Measurements from ENCODE around the gene SH3PXD2A. TPM values are rescaled to one million over a fixed set of nuclear protein-coding genes. Genes with fewer than 3 reads are reported as not detected.

Gene SH3PXD2A
- total RNA-seq, 1 experiment from 2014 or later = 6.3 TPM

DNA sequence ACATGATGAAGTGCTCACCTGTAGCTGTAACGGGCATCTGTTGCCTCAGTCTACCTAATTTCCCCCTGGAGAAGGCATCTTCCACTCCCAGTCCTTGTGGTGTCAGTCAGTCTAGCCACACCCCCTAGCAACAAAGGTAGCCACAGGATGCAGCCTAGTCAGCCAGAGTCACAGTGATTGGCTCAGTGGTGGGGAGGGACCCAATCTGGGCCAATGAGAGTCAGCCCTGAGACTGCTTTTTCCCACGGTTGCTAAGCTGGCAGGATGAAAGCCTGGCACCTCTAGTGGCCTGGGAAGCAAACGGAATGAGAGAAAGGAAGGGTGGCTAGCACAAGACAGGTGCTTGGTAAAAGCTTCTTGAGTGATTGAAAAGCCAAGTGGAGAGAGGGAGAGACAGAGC is 118.6 kb downstream of the SH3PXD2A start:
- H3K4me3 ChIP-seq (ENCODE audit: low read depth, low read length) = no peak overlapping the region
- peaks cover 9% of the 10 kb centered on the region for H3K4me1 ChIP-seq
- H3K27me3 Mint-ChIP-seq (ENCODE audit: insufficient read depth, unreplicated experiment) = no peaks in the 10 kb centered on the region
- peaks cover 7% of the 10 kb centered on the region for H3K4me1 Mint-ChIP-seq (ENCODE audit: low read depth, unreplicated experiment)
- intact Hi-C loops (cut with micrococcal nuclease; ENCODE audit: unreplicated experiment) = no loop called here
- no peaks in the 10 kb centered on the region for H3K9me3 Mint-ChIP-seq (ENCODE audit: unreplicated experiment)
- no peaks in the 10 kb centered on the region; the same call in 1 of the 2 replicates for H3K36me3 ChIP-seq (ENCODE audit: control insufficient read depth, insufficient read depth, low read length)
- CTCF ChIA-PET = interaction anchor here (0.5 kb wide), 1 partner anchor 118 kb away, joined by 3 read pairs; the partner anchor contains the start of gene SH3PXD2A
- H3K27me3 ChIP-seq (replicated peaks; ENCODE audit: control insufficient read depth, insufficient read depth, low read length) = no peaks in the 10 kb centered on the region
- no peak overlapping the region for H3K4me3 Mint-ChIP-seq (ENCODE audit: unreplicated experiment)
- no peak overlapping the region for H3K27ac Mint-ChIP-seq (ENCODE audit: unreplicated experiment)
- POLR2A ChIA-PET = no interaction called here
- peak in 1 of 2 experiments; percentile 47 for DNase-seq
- no TSS peak for BruUV-seq (replicated peaks)
- TF ChIP-seq CTCF (IDR thresholded peaks at IDR 0.05; ENCODE audit: insufficient read depth in 1 of 2, low read depth in 1 of 2, low read length in 1 of 2, severe bottlenecking in 1 of 2, unreplicated experiment in 1 of 2) = no peak
- no peaks in the 10 kb centered on the region for H3K9me3 ChIP-seq
- no peaks in the 10 kb centered on the region for H3K36me3 Mint-ChIP-seq (ENCODE audit: insufficient read depth, unreplicated experiment)

GRCh38 chr10:103736044-103736443 is 119.3 kb downstream of the SH3PXD2A start:
- no peak for DNase-seq
- H3K36me3 Mint-ChIP-seq (ENCODE audit: insufficient read depth, unreplicated experiment) = no peaks in the 10 kb centered on the region
- ChIA-PET CTCF (no interaction called here), POLR2A (no interaction called here)
- no peaks in the 10 kb centered on the region for H3K9me3 Mint-ChIP-seq (ENCODE audit: unreplicated experiment)
- Histone ChIP-seq H3K4me3 (ENCODE audit: low read depth, low read length) (no peak overlapping the region), H3K4me1 (peaks cover 9% of the 10 kb centered on the region), H3K36me3 (ENCODE audit: control insufficient read depth, insufficient read depth, low read length) (no peaks in the 10 kb centered on the region; the same call in 1 of the 2 replicates), H3K9me3 (no peaks in the 10 kb centered on the region), H3K27me3 (replicated peaks; ENCODE audit: control insufficient read depth, insufficient read depth, low read length) (no peaks in the 10 kb centered on the region)
- TF ChIP-seq CTCF (IDR thresholded peaks at IDR 0.05; ENCODE audit: insufficient read depth in 1 of 2, low read depth in 1 of 2, low read length in 1 of 2, severe bottlenecking in 1 of 2, unreplicated experiment in 1 of 2) = no peak
- intact Hi-C loops (cut with micrococcal nuclease; ENCODE audit: unreplicated experiment) = no loop called here
- no peak overlapping the region for H3K27ac Mint-ChIP-seq (ENCODE audit: unreplicated experiment)
- no TSS peak for BruUV-seq (replicated peaks)
- H3K27me3 Mint-ChIP-seq (ENCODE audit: insufficient read depth, unreplicated experiment) = no peaks in the 10 kb centered on the region
- peaks cover 7% of the 10 kb centered on the region for H3K4me1 Mint-ChIP-seq (ENCODE audit: low read depth, unreplicated experiment)
- no peak overlapping the region for H3K4me3 Mint-ChIP-seq (ENCODE audit: unreplicated experiment)

- H3K9me3 ChIP-seq = no peaks in the 10 kb centered on the region
- ChIA-PET POLR2A (no interaction called here), CTCF (no interaction called here)
- no peak for TF ChIP-seq CTCF (IDR thresholded peaks at IDR 0.05; ENCODE audit: insufficient read depth in 1 of 2, low read depth in 1 of 2, low read length in 1 of 2, severe bottlenecking in 1 of 2, unreplicated experiment in 1 of 2)
- no peaks in the 10 kb centered on the region for H3K27me3 ChIP-seq (replicated peaks; ENCODE audit: control insufficient read depth, insufficient read depth, low read length)
- no peak overlapping the region for H3K4me3 ChIP-seq (ENCODE audit: low read depth, low read length)
- Mint-ChIP-seq H3K4me3 (ENCODE audit: unreplicated experiment) (no peak overlapping the region), H3K9me3 (ENCODE audit: unreplicated experiment) (no peaks in the 10 kb centered on the region), H3K27me3 (ENCODE audit: insufficient read depth, unreplicated experiment) (no peaks in the 10 kb centered on the region), H3K27ac (ENCODE audit: unreplicated experiment) (no peak overlapping the region), H3K36me3 (ENCODE audit: insufficient read depth, unreplicated experiment) (peaks cover 5% of the 10 kb centered on the region), H3K4me1 (ENCODE audit: low read depth, unreplicated experiment) (peaks cover 7% of the 10 kb centered on the region)
- DNase-seq = no peak
- no TSS peak for BruUV-seq (replicated peaks)
- H3K36me3 ChIP-seq (ENCODE audit: control insufficient read depth, insufficient read depth, low read length) = no peaks in the 10 kb centered on the region; the same call in 1 of the 2 replicates
- intact Hi-C loops (cut with micrococcal nuclease; ENCODE audit: unreplicated experiment) = loop anchor here (1.0 kb wide), 1 partner anchor 33 kb away; no protein-coding TSS in a partner anchor
- H3K4me1 ChIP-seq = peaks cover 9% of the 10 kb centered on the region
Measured at GRCh38 chr10:103734731-103735130, 120.6 kb downstream of the SH3PXD2A start.

All from Caco-2 (cell line).